H1 (cell line): ENCODE data around the gene NFKBIE. TPM values are rescaled to one million over a fixed set of nuclear protein-coding genes. Genes with fewer than 3 reads are reported as not detected.

Source experiments
- CTCF ChIA-PET: fragments of 300-600 bp; sonication (Branson Sonifier 250); formaldehyde crosslinking; loops from one replicate; lab custom pipeline; 2021; ENCODE audit not compliant: partially characterized antibody; lab: Charles Lee
- POLR2A ChIA-PET: fragments of 300-600 bp; sonication (Branson Sonifier 250); formaldehyde crosslinking; loops from one replicate; lab custom pipeline; 2021; ENCODE audit warnings: inconsistent platforms; ENCODE audit not compliant: partially characterized antibody; lab: Charles Lee
- DNase-seq, 2 experiments: peaks; one replicate each; pipeline versions ENCODE4 v3.0.0 to v3.0.0-alpha.2; 2010 to 2022; ENCODE audit warnings: low spot score in 2 of 2, low read depth in 1 of 2, mixed read lengths in 1 of 2
- FAIRE-seq: peaks from 2 replicates; lab custom pipeline; 2011; peaks lifted over from hg19 to GRCh38; lab: Jason Lieb, UNC
- H2AFZ ChIP-seq: 2 replicates; pipeline ENCODE4 v1.8.1; 2012; ENCODE audit warnings: low read length, inconsistent platforms
- H2AK5ac ChIP-seq: 2 replicates; pipeline ENCODE4 v1.6.1; 2013; ENCODE audit warnings: low read depth, low read length
- H2BK120ac ChIP-seq: replicated peaks from 2 replicates; pipeline ENCODE3; 2013; ENCODE audit warnings: low read depth, low read length, inconsistent platforms
- H2BK12ac ChIP-seq: 2 replicates; pipeline ENCODE4 v1.6.1; 2013; ENCODE audit warnings: low read depth, low read length
- H2BK15ac ChIP-seq: 2 replicates; pipeline ENCODE4 v1.6.1; 2013; ENCODE audit warnings: low read length
- H2BK20ac ChIP-seq: 2 replicates; pipeline ENCODE4 v1.6.1; 2013; ENCODE audit warnings: low read length
- H2BK5ac ChIP-seq: 2 replicates; pipeline ENCODE4 v1.6.1; 2013; ENCODE audit warnings: low read depth, low read length
- H3K14ac ChIP-seq: 2 replicates; pipeline ENCODE4 v1.6.1; 2013; ENCODE audit warnings: inconsistent platforms; ENCODE audit not compliant: insufficient read length
- H3K18ac ChIP-seq: 2 replicates; pipeline ENCODE4 v1.6.1; 2013; ENCODE audit warnings: low read length; ENCODE audit errors: extremely low read depth
- H3K23ac ChIP-seq: 2 replicates; pipeline ENCODE4 v1.6.1; 2013; ENCODE audit warnings: inconsistent platforms; ENCODE audit not compliant: insufficient read length
- H3K23me2 ChIP-seq: 2 replicates; pipeline ENCODE4 v1.6.1; 2013; ENCODE audit warnings: low read depth, low read length
- H3K27ac ChIP-seq: 2 replicates; pipeline ENCODE4 v1.6.1; 2011; ENCODE audit warnings: low read depth, low read length, inconsistent platforms
- H3K27me3 ChIP-seq, 4 experiments: replicated peaks in 1 of 4; 1 replicate in 1 of 4; 2 replicates in 3 of 4; pipeline versions ENCODE4 v1.6.1 to v1.8.1; 2011 to 2013; ENCODE audit warnings: low read length in 3 of 4, mild to moderate bottlenecking in 3 of 4, inconsistent platforms in 2 of 4, mixed read lengths in 2 of 4, moderate library complexity in 1 of 4; ENCODE audit not compliant: control insufficient read depth in 3 of 4, insufficient read depth in 3 of 4; ENCODE audit errors: extremely low read depth in 1 of 4
- H3K36me3 ChIP-seq, 4 experiments: 2 replicates each; pipeline versions ENCODE4 v1.6.1 to v1.8.1; 2011 to 2013; ENCODE audit warnings: mild to moderate bottlenecking in 4 of 4, low read length in 3 of 4, moderate library complexity in 2 of 4, control low read depth in 1 of 4, inconsistent platforms in 1 of 4; ENCODE audit not compliant: insufficient read depth in 4 of 4, control insufficient read depth in 2 of 4
- H3K4ac ChIP-seq: replicated peaks from 2 replicates; pipeline ENCODE3; 2013; ENCODE audit warnings: low read length, low read depth, mixed read lengths, inconsistent platforms; ENCODE audit not compliant: insufficient read length
- H3K4me1 ChIP-seq, 4 experiments: replicated peaks in 1 of 4; 1 replicate in 1 of 4; 2 replicates in 3 of 4; pipeline versions ENCODE4 v1.6.1 to v1.8.1; 2011 to 2013; ENCODE audit warnings: low read length in 3 of 4, inconsistent platforms in 2 of 4, mixed read lengths in 1 of 4; ENCODE audit not compliant: insufficient read depth in 4 of 4, control insufficient read depth in 3 of 4
- H3K4me2 ChIP-seq, 2 experiments: 2 replicates each; pipeline versions ENCODE4 v1.6.1 to v1.8.1; 2011 to 2013; ENCODE audit warnings: low read depth in 2 of 2, low read length in 2 of 2, control low read depth in 1 of 2, inconsistent platforms in 1 of 2, mild to moderate bottlenecking in 1 of 2; ENCODE audit not compliant: insufficient read depth in 1 of 2
- H3K4me3 ChIP-seq, 4 experiments: fragments of 200-600, 300-600 bp in 1 of 4; sonication (generic), shearing (Covaris generic), sonication (Bioruptor Twin) in 1 of 4; 2 replicates each; pipeline versions ENCODE4 v1.5.1 to v1.8.1; 2011 to 2016; ENCODE audit warnings: low read length in 4 of 4, low read depth in 3 of 4, control low read depth in 2 of 4, inconsistent platforms in 2 of 4, mild to moderate bottlenecking in 2 of 4, mixed read lengths in 1 of 4, moderate library complexity in 1 of 4; ENCODE audit not compliant: insufficient read depth in 2 of 4; ENCODE audit errors: extremely low read depth in 1 of 4
- H3K56ac ChIP-seq: replicated peaks from 2 replicates; pipeline ENCODE3; 2013; ENCODE audit warnings: low read depth, mild to moderate bottlenecking, mixed read lengths, low read length, inconsistent platforms; ENCODE audit not compliant: insufficient read length
- H3K79me1 ChIP-seq: 2 replicates; pipeline ENCODE4 v1.6.1; 2013; ENCODE audit warnings: low read depth, low read length, control low read depth
- H3K79me2 ChIP-seq, 2 experiments: 2 replicates each; pipeline versions ENCODE4 v1.6.1 to v1.8.1; 2012 to 2013; ENCODE audit warnings: low read length in 2 of 2, mild to moderate bottlenecking in 2 of 2, inconsistent platforms in 1 of 2; ENCODE audit not compliant: insufficient read depth in 2 of 2, control insufficient read depth in 1 of 2
- H3K9ac ChIP-seq, 4 experiments: replicated peaks in 1 of 4; 1 replicate in 1 of 4; 2 replicates in 3 of 4; pipeline versions ENCODE4 v1.6.1 to v1.8.1; 2011 to 2013; ENCODE audit warnings: low read depth in 3 of 4, low read length in 3 of 4, control low read depth in 2 of 4, mild to moderate bottlenecking in 2 of 4, moderate library complexity in 2 of 4, inconsistent platforms in 1 of 4; ENCODE audit errors: extremely low read depth in 1 of 4
- H3K9me3 ChIP-seq, 2 experiments: 2 replicates each; pipeline versions ENCODE4 v1.6.1 to v1.8.1; 2012 to 2013; ENCODE audit warnings: mild to moderate bottlenecking in 2 of 2, moderate library complexity in 2 of 2, control low read depth in 1 of 2, inconsistent platforms in 1 of 2, low read depth in 1 of 2, low read length in 1 of 2, mixed read lengths in 1 of 2; ENCODE audit not compliant: insufficient read depth in 2 of 2
- H4K20me1 ChIP-seq, 2 experiments: replicated peaks in 1 of 2; 2 replicates each; pipeline versions ENCODE3 to v1.8.1; 2011 to 2013; ENCODE audit warnings: inconsistent platforms in 2 of 2, low read length in 2 of 2, mild to moderate bottlenecking in 1 of 2; ENCODE audit not compliant: insufficient read depth in 2 of 2, control insufficient read depth in 1 of 2
- H4K5ac ChIP-seq: 2 replicates; pipeline ENCODE4 v1.6.1; 2013; ENCODE audit warnings: low read length, low read depth, mixed read lengths, inconsistent platforms; ENCODE audit not compliant: insufficient read length
- H4K8ac ChIP-seq: 2 replicates; pipeline ENCODE4 v1.8.0; 2013; ENCODE audit warnings: mild to moderate bottlenecking, moderate library complexity, low read length, inconsistent platforms; ENCODE audit not compliant: insufficient read depth; ENCODE audit errors: extremely low read depth
- H4K91ac ChIP-seq: replicated peaks from 2 replicates; pipeline ENCODE3; 2013; ENCODE audit warnings: low read length, mixed read lengths, inconsistent platforms; ENCODE audit not compliant: insufficient read length
- CBX5 ChIP-seq: fragments of 300-800, 300-1000 bp; sonication (generic); IDR thresholded peaks from 2 replicates; pipeline ENCODE4 v1.7.1; 2016; ENCODE audit warnings: antibody characterized with exemption, low read length, low read depth
- EZH2 ChIP-seq: fragments of 200-600 bp; sonication (generic); IDR thresholded peaks from 2 replicates; pipeline ENCODE4 v1.7.1; 2012; ENCODE audit warnings: low read depth, mild to moderate bottlenecking, moderate library complexity, low read length, inconsistent platforms; ENCODE audit not compliant: severe bottlenecking
- FOSL1 ChIP-seq: IDR thresholded peaks from 2 replicates; pipeline ENCODE4 v1.6.1; 2011; ENCODE audit warnings: mild to moderate bottlenecking, low read depth, low read length, moderate library complexity; ENCODE audit not compliant: insufficient read depth
- GTF2F1 ChIP-seq: IDR thresholded peaks from 2 replicates; pipeline ENCODE4 v1.6.1; 2012; ENCODE audit warnings: low read depth, low read length, improper control_type of control experiment, borderline replicate concordance
- JUN ChIP-seq: IDR thresholded peaks from 2 replicates; pipeline ENCODE4 v1.6.1; 2011; ENCODE audit warnings: low read depth, mild to moderate bottlenecking, improper control_type of control experiment, low read length
- POLR2A ChIP-seq, 2 experiments: IDR thresholded peaks; 1 replicate in 1 of 2; 2 replicates in 1 of 2; pipeline ENCODE4 v1.6.1; 2011; ENCODE audit warnings: low read depth in 2 of 2, low read length in 2 of 2, mild to moderate bottlenecking in 2 of 2; ENCODE audit errors: control extremely low read depth in 1 of 2
- RFX5 ChIP-seq: IDR thresholded peaks from 2 replicates; pipeline ENCODE4 v1.6.1; 2011; ENCODE audit warnings: low read depth, low read length, improper control_type of control experiment, borderline replicate concordance
- RXRA ChIP-seq: IDR thresholded peaks from 2 replicates; pipeline ENCODE4 v1.6.1; 2011; ENCODE audit warnings: low read depth, mild to moderate bottlenecking, low read length, moderate library complexity; ENCODE audit not compliant: insufficient read depth
- SIN3A ChIP-seq, 2 experiments: IDR thresholded peaks in 1 of 2; conservative IDR thresholded peaks in 1 of 2; 2 replicates each; pipeline ENCODE4 v1.6.1; 2011 to 2012; ENCODE audit warnings: low read length in 2 of 2, improper control_type of control experiment in 1 of 2, low read depth in 1 of 2, mild to moderate bottlenecking in 1 of 2
- SP2 ChIP-seq: IDR thresholded peaks from 2 replicates; pipeline ENCODE4 v1.6.1; 2012; ENCODE audit warnings: mild to moderate bottlenecking, low read length, inconsistent platforms
- TAF1 ChIP-seq: IDR thresholded peaks from 2 replicates; pipeline ENCODE4 v1.6.1; 2011; ENCODE audit warnings: mild to moderate bottlenecking, low read depth, low read length
- TBP ChIP-seq: IDR thresholded peaks from 2 replicates; pipeline ENCODE4 v1.6.1; 2011; ENCODE audit warnings: low read depth, low read length, improper control_type of control experiment
- WGBS, 2 experiments: shearing (Covaris generic) in 1 of 2; methylation state at CpG; one replicate each; pipeline versions ENCODE4 v1.1.6 to v1.1.7; 2013 to 2015; ENCODE audit warnings: low lambda C conversion rate in 2 of 2, mixed read lengths in 2 of 2, inconsistent platforms in 1 of 2, low coverage in 1 of 2, missing lambda C conversion rate in 1 of 2; ENCODE audit not compliant: insufficient replicate concordance in 2 of 2, insufficient coverage in 1 of 2, insufficient read length in 1 of 2; ENCODE audit errors: extremely low coverage in 1 of 2, missing lambda C conversion rate in 1 of 2; 5-methylcytosine and 5-hydroxymethylcytosine counted together
- polyA plus RNA-seq, 7 experiments: library from polyadenylated mRNA; depleted of rRNA in 3 of 7; stranded (reverse) in 5 of 7; unstranded in 2 of 7; fragments of >200 nt in 5 of 7; fragments of 200-250 nt in 2 of 7; gene quantifications; 1 replicate in 5 of 7; 2 replicates in 1 of 7; 4 replicates in 1 of 7; pipeline versions ENCODE4 v1.2.1 to v1.2.3, GENCODE V29; 2011 to 2013; ENCODE audit warnings: missing spikeins in 2 of 7, mixed read lengths in 2 of 7
- total RNA-seq: library from RNA; stranded (reverse); fragmentation: NEBNext Ultra II Directional; extraction: Animal tissue kit (Norgen Biotek cat#: 25700); gene quantifications from 2 replicates; pipeline ENCODE4 v1.2.1, GENCODE V29; 2021

NFKBIE gene
- total and polyA plus RNA-seq, 2 of the 8 experiments (the other 6 are each of a cell fraction or from before 2014, with no cell fraction given): 13.5 to 19.2 TPM

- H3K79me2 ChIP-seq: peaks cover 10 to 48% of the 10 kb centered on the region in 2 experiments; a peak in 3 of 4 replicates
- H3K4me1 ChIP-seq: peaks cover 9 to 28% (median 21%) of the 10 kb centered on the region in 4 experiments
- no peak overlapping the region for H2AFZ ChIP-seq
- H3K4ac ChIP-seq: no peak overlapping the region
- 91% methylated on average over 5 of the region's 5 CpGs; no CpG with 5 or more reads in 1 of the 2 experiments for WGBS, 2 experiments
- H3K18ac ChIP-seq: no peak overlapping the region
- H3K4me2 ChIP-seq: no peak overlapping the region
- no peak for TF ChIP-seq SIN3A (conservative IDR thresholded peaks at IDR 0.05 in 1 of 2, IDR thresholded peaks at IDR 0.05 in 1 of 2; ENCODE audit: low read depth in 1 of 2, low read length in 2 of 2)
- no peak for TF ChIP-seq TBP
- no peak for TF ChIP-seq EZH2
- TF ChIP-seq RFX5: no peak
- no peak for TF ChIP-seq CBX5
- TF ChIP-seq JUN: no peak
- no peak for TF ChIP-seq SP2
- no peak for TF ChIP-seq RXRA
- TF ChIP-seq POLR2A (IDR thresholded peaks at IDR 0.05; ENCODE audit: control extremely low read depth in 1 of 2, low read depth in 2 of 2, low read length in 2 of 2): no peak
- no peak for TF ChIP-seq GTF2F1
- TF ChIP-seq FOSL1: no peak
- no peak for TF ChIP-seq TAF1
- TF ChIP-seq, all 59 proteins: peak for 0
- H3K79me1 ChIP-seq: peaks cover 29% of the 10 kb centered on the region
- no peak overlapping the region for H2BK120ac ChIP-seq
- H3K9ac ChIP-seq: no peak overlapping the region
- H3K9me3 ChIP-seq: no peaks in the 10 kb centered on the region
- no peak overlapping the region; the same call in 1 of the 2 replicates for H2BK5ac ChIP-seq
- H4K91ac ChIP-seq: no peak overlapping the region
- H3K23ac ChIP-seq: no peak overlapping the region
- H2AK5ac ChIP-seq: no peak overlapping the region
- no peak overlapping the region for H2BK12ac ChIP-seq
- H4K8ac ChIP-seq: no peak overlapping the region
- no peak overlapping the region for H2BK20ac ChIP-seq
- FAIRE-seq: no peak
- no peak overlapping the region for H3K27ac ChIP-seq
- H4K20me1 ChIP-seq: peaks cover 34 to 48% of the 10 kb centered on the region in 2 experiments
- no peak overlapping the region for H3K4me3 ChIP-seq
- no peak overlapping the region for H3K56ac ChIP-seq
- no peak overlapping the region for H3K14ac ChIP-seq
- ChIA-PET POLR2A (interaction anchor here (0.6 to 21.0 kb wide), 7 partner anchors 7 to 1059 kb away, joined by 3 to 477 read pairs (median 13); partner anchors contain the start of genes HSP90AB1 and SLC35B2), CTCF (interaction anchor here (1.3 to 19.4 kb wide), 9 partner anchors 7 to 133 kb away, joined by 3 to 287 read pairs (median 8); partner anchors contain the start of gene SLC35B2)
- no peak overlapping the region for H4K5ac ChIP-seq
- no peak for DNase-seq
- no peak overlapping the region for H2BK15ac ChIP-seq
- H3K23me2 ChIP-seq: peaks cover 10% of the 10 kb centered on the region
- peaks cover 26 to 57% (median 45%) of the 10 kb centered on the region in 4 experiments for H3K36me3 ChIP-seq
- no peaks in the 10 kb centered on the region for H3K27me3 ChIP-seq
Measured at GRCh38 chr6:44228836-44229235, 36.5 kb downstream of the NFKBIE start.
